GM12801 (cell line): ENCODE data around the gene SND1.

Experiments
- TF ChIP-seq, protein P1 (sequence below): IDR thresholded peaks from one replicate; pipeline ENCODE4 v1.5.1; 2011; ENCODE audit warnings: control low read depth; ENCODE audit not compliant: insufficient read length; ENCODE audit errors: extremely low read depth

SND1 gene

DNA sequence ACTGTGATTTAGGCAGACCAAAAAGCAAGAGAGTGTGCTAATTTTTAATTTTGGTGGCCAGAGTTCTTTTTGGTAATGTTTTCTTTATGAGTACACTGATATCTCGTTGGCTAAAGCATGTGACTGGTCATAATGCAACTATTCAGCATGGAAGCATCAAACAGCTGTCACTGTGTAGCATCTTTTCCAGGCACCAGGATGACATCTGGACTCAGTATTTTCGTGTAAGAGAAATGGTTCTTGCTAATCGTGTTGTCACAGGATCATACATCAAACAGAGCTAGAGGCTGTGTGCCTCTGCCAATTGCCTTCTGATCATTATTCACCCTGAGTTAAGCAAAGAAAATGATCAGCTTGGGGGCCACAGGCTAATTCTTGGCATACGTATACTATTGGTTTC lies 118.9 kb downstream of the SND1 start:
- TF ChIP-seq, protein P1, sequence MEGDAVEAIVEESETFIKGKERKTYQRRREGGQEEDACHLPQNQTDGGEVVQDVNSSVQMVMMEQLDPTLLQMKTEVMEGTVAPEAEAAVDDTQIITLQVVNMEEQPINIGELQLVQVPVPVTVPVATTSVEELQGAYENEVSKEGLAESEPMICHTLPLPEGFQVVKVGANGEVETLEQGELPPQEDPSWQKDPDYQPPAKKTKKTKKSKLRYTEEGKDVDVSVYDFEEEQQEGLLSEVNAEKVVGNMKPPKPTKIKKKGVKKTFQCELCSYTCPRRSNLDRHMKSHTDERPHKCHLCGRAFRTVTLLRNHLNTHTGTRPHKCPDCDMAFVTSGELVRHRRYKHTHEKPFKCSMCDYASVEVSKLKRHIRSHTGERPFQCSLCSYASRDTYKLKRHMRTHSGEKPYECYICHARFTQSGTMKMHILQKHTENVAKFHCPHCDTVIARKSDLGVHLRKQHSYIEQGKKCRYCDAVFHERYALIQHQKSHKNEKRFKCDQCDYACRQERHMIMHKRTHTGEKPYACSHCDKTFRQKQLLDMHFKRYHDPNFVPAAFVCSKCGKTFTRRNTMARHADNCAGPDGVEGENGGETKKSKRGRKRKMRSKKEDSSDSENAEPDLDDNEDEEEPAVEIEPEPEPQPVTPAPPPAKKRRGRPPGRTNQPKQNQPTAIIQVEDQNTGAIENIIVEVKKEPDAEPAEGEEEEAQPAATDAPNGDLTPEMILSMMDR, result no peak

DNA sequence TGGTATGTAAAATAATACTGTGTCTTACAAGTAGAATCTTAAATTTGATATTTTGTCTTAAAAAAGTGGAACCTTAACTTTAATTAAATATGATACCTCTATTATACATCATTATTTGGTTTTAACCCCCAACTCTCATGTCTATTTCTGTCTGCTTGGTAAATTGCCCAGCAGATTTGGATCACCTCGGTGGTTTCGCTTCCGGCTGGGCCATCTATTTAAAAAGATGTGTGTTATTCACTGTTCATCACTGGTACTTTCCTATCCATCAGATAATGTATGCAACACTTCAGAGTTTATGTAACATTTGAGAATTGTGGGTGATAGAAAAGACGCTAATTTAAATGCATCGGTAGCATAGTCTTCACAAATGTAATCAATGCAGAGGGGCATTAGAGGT lies 119.7 kb downstream of the SND1 start:
- TF ChIP-seq, protein P1, result no peak

DNA sequence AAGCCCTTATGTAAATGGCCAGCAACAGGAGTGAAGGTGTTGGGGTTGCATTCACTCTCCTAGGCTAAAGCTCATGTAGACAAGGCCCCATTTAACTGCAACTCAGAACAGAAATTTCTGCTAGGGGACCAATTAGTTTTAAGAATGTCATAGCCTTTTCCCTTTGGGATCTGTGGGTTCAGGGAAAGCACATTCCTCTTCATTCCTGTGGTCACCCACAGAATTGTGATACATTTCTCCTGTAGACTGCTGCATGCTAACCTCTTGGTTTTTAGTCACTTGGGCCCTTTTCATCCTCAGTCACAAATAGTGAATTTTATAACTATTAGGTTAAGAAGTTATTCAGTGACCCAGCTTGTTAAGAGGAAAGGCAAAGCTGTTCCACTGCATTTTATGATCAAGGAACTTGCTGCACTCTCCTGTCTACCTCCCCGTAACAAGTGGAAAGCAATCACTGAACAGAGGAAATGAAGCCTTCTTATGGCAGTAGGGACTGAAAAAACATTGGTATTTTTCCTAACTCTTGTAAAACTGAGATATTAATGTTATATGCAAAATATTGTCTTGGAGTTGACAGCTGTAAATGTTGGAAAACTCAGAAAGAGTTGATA lies 124.9 kb downstream of the SND1 start:
- TF ChIP-seq, protein P1, result no peak

DNA sequence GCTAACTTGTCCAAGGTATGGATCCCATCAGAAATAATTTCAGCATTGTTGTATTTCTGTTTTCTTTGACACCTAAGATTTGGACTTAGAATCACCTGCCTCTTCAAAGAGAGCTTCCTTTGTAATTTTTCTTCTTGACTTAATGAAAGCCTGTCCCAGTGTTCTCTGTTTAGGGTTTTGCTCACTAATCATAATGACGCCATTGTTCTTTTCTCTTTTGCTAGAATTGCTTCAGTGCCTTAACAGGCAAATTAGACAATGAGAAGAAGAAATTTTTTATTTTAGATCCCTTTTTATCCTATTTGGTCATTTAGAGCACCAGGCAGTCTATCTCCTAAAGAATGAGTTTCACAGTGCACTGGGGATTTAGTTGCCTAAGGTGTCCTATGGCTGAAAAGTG lies 128.5 kb downstream of the SND1 start:
- TF ChIP-seq, protein P1, result no peak

DNA sequence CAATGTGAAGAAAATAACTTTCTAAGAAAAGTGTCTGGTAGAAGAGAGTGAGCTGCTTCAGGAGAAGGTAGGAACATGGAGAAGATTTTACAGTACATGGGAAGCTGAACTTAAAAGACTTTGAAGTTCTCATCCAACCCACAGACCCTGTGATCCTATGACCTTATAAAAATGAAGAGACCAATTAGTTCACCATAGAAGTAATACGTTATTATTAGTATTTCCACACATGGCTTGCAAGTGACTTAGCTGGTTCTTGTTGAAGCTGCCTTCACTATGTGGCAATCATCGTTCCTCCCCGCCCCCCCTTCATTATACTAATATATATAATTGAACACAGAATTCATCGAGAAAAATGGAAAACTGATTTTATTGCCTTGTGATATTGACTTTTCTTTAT lies 129.1 kb downstream of the SND1 start:
- TF ChIP-seq, protein P1, result no peak

DNA sequence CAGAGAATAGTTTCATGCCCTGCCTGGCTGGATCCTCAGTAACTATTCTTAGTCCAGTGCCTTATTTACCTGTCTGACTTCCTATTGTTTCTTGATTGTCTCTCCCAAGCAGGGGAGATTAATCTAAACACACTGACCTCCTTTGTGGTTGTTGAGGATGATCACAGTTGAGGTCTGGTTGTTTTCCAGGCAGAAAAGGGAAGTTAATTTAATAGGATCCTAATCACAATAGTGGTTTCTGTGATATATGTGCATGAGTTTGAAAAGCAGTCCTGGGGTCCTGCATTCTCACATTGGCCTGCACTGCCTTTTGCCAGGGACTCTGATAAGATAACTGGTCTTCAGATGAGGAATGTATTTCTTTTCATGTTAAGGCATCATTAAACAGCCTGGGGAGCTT lies 130.1 kb downstream of the SND1 start:
- TF ChIP-seq, protein P1, result no peak

DNA sequence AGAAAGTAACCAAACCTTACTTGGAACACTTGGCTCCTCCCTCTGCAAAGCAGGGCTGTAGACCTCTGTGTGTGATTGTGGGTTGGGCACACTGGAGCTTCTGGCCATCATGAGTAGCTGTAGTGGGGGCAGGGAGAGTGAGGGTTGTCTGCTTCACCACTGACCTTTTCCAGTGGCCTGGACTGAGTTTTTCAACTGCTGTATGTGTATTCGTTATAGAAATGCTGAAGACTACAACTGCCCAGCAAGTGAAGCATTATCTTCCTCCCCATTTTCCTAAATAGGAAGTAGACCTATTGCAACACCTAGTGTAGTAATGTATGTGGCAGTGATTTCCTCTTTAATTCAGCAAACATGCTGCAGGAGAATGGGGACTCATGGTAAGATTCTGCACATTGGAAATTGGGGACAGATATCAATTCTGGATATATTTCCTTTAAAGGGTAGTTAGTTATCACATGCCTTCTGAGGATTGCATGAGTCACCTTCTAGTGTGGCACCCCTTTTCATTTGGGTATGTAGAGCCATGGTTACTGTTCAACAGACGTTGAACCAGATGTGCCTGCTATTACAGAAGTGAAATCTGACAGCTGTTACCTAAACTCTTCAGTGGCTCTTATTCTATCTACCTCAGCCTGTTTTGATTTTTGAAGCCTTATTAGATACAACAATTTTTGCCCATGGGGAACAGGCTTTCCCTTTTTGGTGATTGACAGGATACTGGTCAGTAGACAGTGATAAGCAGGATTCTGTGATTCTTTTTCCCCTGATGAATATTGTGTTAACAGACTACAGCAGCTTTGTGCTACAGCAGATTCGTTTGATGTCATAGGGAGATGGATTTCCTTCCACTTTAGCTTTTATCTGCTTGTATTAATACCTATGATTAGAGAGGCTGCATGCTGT lies 130.9 kb downstream of the SND1 start:
- TF ChIP-seq, protein P1, result no peak
